ENCODE data around the gene FXYD4. TPM values are rescaled to one million over a fixed set of nuclear protein-coding genes. Genes with fewer than 3 reads are reported as not detected.

Gene FXYD4
- total RNA-seq, 4 donors from 2014 or later, result not detected

DNA sequence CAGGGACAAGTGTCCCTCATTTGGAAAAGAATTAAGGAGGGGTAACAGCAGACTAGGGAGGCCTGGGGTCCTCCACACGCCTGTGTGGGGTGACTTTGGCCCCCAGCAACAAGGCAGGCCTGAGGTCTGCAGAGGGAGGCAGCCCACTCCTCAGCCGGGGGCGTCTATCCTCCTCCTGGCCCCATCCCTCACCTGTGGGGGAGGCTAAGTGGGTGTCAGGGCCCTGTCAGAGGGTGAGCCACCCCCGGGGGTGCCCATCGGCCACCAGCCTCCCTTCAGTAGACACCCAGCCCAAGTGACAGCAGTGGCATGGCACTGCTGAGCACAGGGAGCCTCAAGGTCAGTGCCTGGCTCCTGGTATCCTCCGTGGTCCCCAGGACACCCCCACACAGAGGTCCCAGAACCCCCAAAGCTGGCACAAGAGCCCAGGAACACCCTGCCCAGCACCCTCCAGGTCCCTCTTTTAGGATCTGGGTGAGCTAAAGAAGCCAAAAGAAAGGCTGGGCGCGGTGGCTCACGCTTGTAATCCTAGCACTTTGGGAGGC is 693 bp upstream of the FXYD4 start:
- Histone ChIP-seq H3K4me3 (no peak overlapping the region), H3K9me3 (no peaks in the 10 kb centered on the region), H3K27me3 (no peaks in the 10 kb centered on the region), H3K4me1 (peaks cover 0 to 4% (median 0%) of the 10 kb centered on the region in 4 donors), H3K36me3 (no peaks in the 10 kb centered on the region), H3K27ac (no peak overlapping the region)
- DNase-seq (ENCODE audit: low spot score in 2 of 2), result no peak
- TF ChIP-seq CTCF (IDR thresholded peaks at IDR 0.05) (no peak), EP300 (IDR thresholded peaks at IDR 0.05) (no peak), POLR2A (IDR thresholded peaks at IDR 0.05) (no peak)
- 89 to 92% methylated on average over 8 to 9 of the region's 9 CpGs for WGBS, 2 donors

DNA sequence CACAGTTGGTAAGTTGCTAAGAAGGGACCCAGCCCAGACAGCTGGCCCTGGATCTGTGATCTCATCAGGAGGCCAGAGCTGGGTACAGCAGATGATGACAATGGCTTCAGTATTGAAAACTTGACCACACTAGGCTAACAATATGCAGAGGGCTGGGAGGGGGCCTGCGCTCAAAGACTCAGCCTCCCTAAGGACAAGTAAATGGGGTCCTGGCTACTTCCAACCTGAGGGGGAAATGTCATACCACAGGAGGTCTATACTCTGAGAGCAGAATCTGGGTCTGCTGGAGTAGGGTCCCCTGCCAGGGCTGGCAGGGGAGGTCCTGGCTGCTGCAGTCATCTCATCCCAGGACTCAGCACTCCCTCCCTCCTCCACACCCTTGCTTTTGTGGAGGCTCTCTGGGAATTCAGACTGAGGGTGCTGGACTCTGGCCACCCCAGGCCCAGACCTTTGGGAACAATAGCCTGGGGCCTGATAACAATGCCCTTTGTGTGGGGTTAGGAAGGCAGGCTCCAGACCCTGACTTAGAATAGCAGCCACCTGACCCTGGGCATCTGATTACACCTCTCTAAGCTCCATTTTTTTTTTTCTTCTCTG is 1.4 kb downstream of the FXYD4 start:
- Histone ChIP-seq H3K4me3 (no peak overlapping the region), H3K36me3 (no peaks in the 10 kb centered on the region), H3K27ac (no peak overlapping the region), H3K4me1 (peaks cover 0 to 4% (median 0%) of the 10 kb centered on the region in 4 donors), H3K27me3 (no peaks in the 10 kb centered on the region), H3K9me3 (no peaks in the 10 kb centered on the region)
- DNase-seq (ENCODE audit: low spot score in 2 of 2), result no peak
- WGBS, 2 donors, result 78 to 91% methylated on average over 1 of the region's 1 CpG
- TF ChIP-seq EP300 (IDR thresholded peaks at IDR 0.05) (no peak), POLR2A (IDR thresholded peaks at IDR 0.05) (no peak), CTCF (IDR thresholded peaks at IDR 0.05) (no peak)

- Histone ChIP-seq H3K4me3 (no peak overlapping the region), H3K27ac (no peak overlapping the region), H3K36me3 (no peaks in the 10 kb centered on the region), H3K27me3 (no peaks in the 10 kb centered on the region), H3K4me1 (peaks cover 0 to 4% (median 0%) of the 10 kb centered on the region in 4 donors), H3K9me3 (no peaks in the 10 kb centered on the region)
- no peak for TF ChIP-seq POLR2A (IDR thresholded peaks at IDR 0.05)
- no peak for TF ChIP-seq CTCF (IDR thresholded peaks at IDR 0.05)
- TF ChIP-seq EP300 (IDR thresholded peaks at IDR 0.05), result no peak
- no peak for DNase-seq (ENCODE audit: low spot score in 2 of 2)
- 58 to 63% methylated on average over 5 of the region's 5 CpGs for WGBS, 2 donors
Observed at GRCh38 chr10:43373461-43373860, 2.0 kb downstream of the FXYD4 start.

DNA sequence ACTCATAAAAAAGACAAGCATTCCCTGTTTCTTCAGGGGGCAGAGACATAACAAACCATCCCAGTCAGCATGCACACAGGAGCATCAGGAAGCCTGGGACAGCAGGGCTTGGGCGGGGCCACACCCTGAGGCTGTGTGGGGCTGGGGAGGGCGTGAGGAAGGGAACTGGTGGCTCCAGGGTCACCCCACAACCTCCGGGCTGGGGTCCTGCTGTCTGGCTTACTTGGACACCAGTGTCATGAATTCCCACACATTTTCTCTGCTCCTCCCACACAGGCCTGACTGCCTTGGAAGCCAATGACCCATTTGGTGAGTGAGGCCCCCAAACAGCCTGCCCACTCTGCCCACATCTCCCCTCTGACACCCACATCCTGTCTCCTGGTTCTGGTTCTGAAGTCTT is 2.8 kb downstream of the FXYD4 start:
- Histone ChIP-seq H3K36me3 (no peaks in the 10 kb centered on the region), H3K9me3 (no peaks in the 10 kb centered on the region), H3K4me1 (peaks cover 0 to 4% (median 0%) of the 10 kb centered on the region in 4 donors), H3K27ac (no peak overlapping the region), H3K4me3 (no peak overlapping the region), H3K27me3 (no peaks in the 10 kb centered on the region)
- TF ChIP-seq CTCF (IDR thresholded peaks at IDR 0.05), result no peak
- TF ChIP-seq POLR2A (IDR thresholded peaks at IDR 0.05), result no peak
- no peak for TF ChIP-seq EP300 (IDR thresholded peaks at IDR 0.05)
- no peak for DNase-seq (ENCODE audit: low spot score in 2 of 2)
- WGBS, 2 donors, result 71 to 84% methylated on average over 3 of the region's 3 CpGs

- TF ChIP-seq CTCF (IDR thresholded peaks at IDR 0.05), result no peak
- TF ChIP-seq POLR2A (IDR thresholded peaks at IDR 0.05), result no peak
- TF ChIP-seq EP300 (IDR thresholded peaks at IDR 0.05), result no peak
- no peaks in the 10 kb centered on the region for H3K27me3 ChIP-seq
- no peak overlapping the region for H3K4me3 ChIP-seq
- no peaks in the 10 kb centered on the region for H3K9me3 ChIP-seq
- 79 to 83% methylated on average over 11 to 12 of the region's 12 CpGs for WGBS, 2 donors
- H3K4me1 ChIP-seq, result peaks cover 0 to 4% (median 0%) of the 10 kb centered on the region in 4 donors
- H3K36me3 ChIP-seq, result no peaks in the 10 kb centered on the region
- H3K27ac ChIP-seq, result no peak overlapping the region
- no peak for DNase-seq (ENCODE audit: low spot score in 2 of 2)
Observed at GRCh38 chr10:43375401-43376020, 4.1 kb downstream of the FXYD4 start.
